GM19023 (cell line): Measurements from ENCODE around the gene KRTAP25-1.

Experiments
- ATAC-seq: cut with Tn5 transposase; IDR thresholded peaks from one replicate; pipeline ENCODE4 v1.9.1; 2021; ENCODE audit warnings: mild to moderate bottlenecking, moderate library complexity; ENCODE audit not compliant: unreplicated experiment

The KRTAP25-1 gene

DNA sequence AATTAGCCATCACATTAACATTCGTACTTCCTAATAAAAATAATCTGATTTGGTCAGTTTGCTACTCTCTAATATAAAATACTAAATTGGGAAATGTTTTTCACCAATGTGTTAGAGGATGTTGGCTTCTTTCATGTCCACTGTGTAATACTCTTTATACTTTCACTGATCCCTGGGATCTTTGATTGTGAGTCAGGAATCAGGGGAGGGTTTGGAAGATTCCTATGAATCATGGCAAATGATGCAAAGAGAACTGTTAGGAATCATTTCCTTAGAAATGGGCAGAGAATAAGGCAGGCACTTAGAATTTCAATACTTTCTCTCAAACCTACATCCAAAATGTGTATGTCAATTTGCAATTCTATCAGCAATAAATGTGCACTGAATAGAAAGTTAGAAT lies 37.5 kb downstream of the KRTAP25-1 start:
- no peak for ATAC-seq

DNA sequence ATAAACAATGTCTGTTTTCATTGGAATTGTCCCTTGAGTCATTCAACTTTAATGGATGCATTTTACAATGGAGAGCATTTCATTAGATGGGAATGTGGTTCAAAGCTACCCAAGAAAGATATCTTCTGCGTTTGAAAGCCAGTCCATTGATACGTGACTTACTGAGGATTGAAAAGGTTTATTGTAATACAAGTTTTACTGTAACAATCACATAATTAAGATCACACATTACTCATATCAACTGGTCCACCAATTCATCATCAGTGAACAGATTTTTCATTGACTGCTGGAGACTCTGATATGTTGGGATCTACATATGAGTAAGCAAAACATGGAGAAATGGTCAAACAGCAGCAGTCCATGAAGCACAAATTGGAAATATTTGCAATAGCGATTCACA lies 39.4 kb downstream of the KRTAP25-1 start:
- no peak for ATAC-seq

DNA sequence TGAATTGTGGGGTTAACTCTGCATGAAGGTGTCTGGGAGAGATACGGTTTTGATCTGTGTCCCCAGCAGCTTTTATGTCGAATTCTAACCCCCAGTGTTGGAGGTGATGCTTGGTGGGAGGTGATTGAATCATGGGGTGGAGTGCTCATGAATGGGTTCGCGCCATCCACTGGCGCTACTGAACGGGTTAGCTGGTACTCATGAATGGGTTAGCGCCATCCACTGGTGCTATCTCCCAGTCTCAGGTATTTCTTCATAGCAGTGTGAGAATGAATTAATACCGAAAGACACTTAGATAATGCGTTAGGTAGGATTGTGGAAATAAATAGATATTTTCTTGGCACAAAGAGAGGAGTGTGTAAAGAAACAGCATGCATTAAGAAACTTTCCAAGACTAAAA lies 40.5 kb downstream of the KRTAP25-1 start:
- ATAC-seq, result no peak

DNA sequence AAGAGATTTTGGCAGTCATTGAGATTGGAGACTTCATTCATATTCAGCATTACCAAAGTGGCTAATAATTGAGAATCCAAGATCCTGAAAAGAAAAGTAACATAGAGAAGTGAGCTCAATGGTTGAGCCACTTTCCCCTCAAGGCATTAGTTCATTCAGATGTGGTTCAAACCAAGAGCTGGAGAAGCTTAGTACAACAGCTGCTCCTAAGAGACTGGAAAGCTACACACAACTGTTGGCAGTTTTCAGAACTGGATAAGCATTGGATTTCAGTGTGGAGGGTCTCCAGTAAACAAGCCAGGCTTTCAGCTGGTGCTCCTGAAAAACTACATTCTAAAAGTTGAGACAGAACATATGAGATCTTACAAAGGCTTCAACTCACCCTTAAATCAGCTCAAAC lies 44.3 kb downstream of the KRTAP25-1 start:
- no peak for ATAC-seq

DNA sequence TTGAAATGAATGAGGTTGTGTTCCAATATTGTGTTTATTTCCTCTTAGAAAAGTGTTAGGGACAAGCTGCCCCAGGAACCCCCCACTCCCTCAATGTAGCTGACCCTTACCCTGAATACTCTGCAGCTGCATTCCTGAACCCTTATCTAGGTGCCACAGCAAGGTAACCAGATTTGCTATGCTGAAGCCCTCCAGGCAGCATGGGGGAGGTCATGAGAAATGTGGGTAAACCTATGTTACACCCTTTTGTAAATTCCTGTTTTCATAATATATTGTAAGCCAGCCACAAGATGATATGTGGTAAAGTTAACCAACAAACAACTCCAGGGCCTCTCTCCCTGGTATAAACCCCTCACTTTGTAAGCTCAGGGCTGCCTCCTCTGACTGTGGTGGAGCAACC lies 45.6 kb downstream of the KRTAP25-1 start:
- no peak for ATAC-seq

DNA sequence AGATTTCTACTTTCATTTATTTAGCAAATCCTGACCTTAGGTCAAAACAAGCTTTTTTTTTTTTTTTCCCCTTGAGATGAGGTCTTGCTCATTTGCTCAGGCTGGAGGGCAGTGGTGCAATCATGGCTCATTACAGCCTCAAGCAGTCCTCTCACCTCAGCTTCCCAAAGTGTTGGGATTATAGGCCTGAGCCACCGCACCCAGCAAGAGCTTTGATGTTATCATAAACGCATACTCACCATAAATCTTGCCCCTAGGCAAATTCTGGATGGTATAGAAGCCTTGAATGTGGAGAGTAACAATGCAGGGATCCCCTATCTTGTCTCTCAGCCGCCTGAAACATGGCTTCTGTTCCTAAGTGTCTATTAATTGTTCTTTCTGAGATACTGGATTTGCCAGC lies 48.7 kb downstream of the KRTAP25-1 start:
- no peak for ATAC-seq
